GM19023 (cell line): ENCODE results near the gene CLDN9.

Source experiments
- ATAC-seq: cut with Tn5 transposase; IDR thresholded peaks from one replicate; pipeline ENCODE4 v1.9.1; 2021; ENCODE audit warnings: mild to moderate bottlenecking, moderate library complexity; ENCODE audit not compliant: unreplicated experiment

CLDN9 gene

GRCh38 chr16:3028716-3029319 is 16.1 kb downstream of the CLDN9 start:
- no peak for ATAC-seq

- no peak for ATAC-seq
Measured at GRCh38 chr16:3029491-3030221, 16.9 kb downstream of the CLDN9 start.

GRCh38 chr16:3030222-3031212 is 17.8 kb downstream of the CLDN9 start:
- ATAC-seq, result no peak

- no peak for ATAC-seq
Measured at GRCh38 chr16:3032624-3033023, 19.9 kb downstream of the CLDN9 start.

- no peak for ATAC-seq
Measured at GRCh38 chr16:3035289-3035971, 22.7 kb downstream of the CLDN9 start.

- no peak for ATAC-seq
Measured at GRCh38 chr16:3035972-3036725, 23.4 kb downstream of the CLDN9 start.

- ATAC-seq, result no peak
Measured at GRCh38 chr16:3036726-3037315, 24.1 kb downstream of the CLDN9 start, which contains the start of gene BICDL2. TSS of gene BICDL2 (minus strand) at chr16:3036944. CDS start at chr16:3035496, 1,448 bp downstream.

- ATAC-seq, result no peak
Measured at GRCh38 chr16:3038256-3038655, 25.5 kb downstream of the CLDN9 start.

GRCh38 chr16:3038896-3039295 is 26.2 kb downstream of the CLDN9 start:
- no peak for ATAC-seq

GRCh38 chr16:3042376-3042775 is 29.7 kb downstream of the CLDN9 start:
- ATAC-seq, result no peak

- ATAC-seq, result no peak
Measured at GRCh38 chr16:3044708-3045107, 32.0 kb downstream of the CLDN9 start.

- no peak for ATAC-seq
Measured at GRCh38 chr16:3045758-3046640, 33.3 kb downstream of the CLDN9 start, which contains the start of gene MMP25. TSS of gene MMP25 (plus strand) at chr16:3046561. CDS start at chr16:3046918, 357 bp downstream.

GRCh38 chr16:3046641-3047386 is 34.1 kb downstream of the CLDN9 start:
- ATAC-seq, result no peak

- no peak for ATAC-seq
Measured at GRCh38 chr16:3047387-3047720, 34.6 kb downstream of the CLDN9 start.

- ATAC-seq, result no peak
Measured at GRCh38 chr16:3049921-3050481, 37.3 kb downstream of the CLDN9 start.

- ATAC-seq, result no peak
Measured at GRCh38 chr16:3050487-3050886, 37.8 kb downstream of the CLDN9 start.

GRCh38 chr16:3051009-3051408 is 38.3 kb downstream of the CLDN9 start:
- no peak for ATAC-seq

GRCh38 chr16:3051494-3051893 is 38.8 kb downstream of the CLDN9 start:
- ATAC-seq, result no peak
